PC-9 (cell line): ENCODE results near the gene ARRB1.

ENCODE experiments used
- EZH2 ChIP-seq: fragments of 200-600 bp; sonication (generic); IDR thresholded peaks from 2 replicates; pipeline ENCODE4 v1.8.0; 2017; ENCODE audit warnings: antibody characterized with exemption, low read depth
- TF ChIP-seq, protein P1 (sequence below): fragments of 200-600 bp; sonication (generic); conservative IDR thresholded peaks from 2 replicates; pipeline ENCODE4 v1.6.1; 2017; ENCODE audit warnings: mixed run types, antibody characterized with exemption, mild to moderate bottlenecking, moderate library complexity

DNA sequence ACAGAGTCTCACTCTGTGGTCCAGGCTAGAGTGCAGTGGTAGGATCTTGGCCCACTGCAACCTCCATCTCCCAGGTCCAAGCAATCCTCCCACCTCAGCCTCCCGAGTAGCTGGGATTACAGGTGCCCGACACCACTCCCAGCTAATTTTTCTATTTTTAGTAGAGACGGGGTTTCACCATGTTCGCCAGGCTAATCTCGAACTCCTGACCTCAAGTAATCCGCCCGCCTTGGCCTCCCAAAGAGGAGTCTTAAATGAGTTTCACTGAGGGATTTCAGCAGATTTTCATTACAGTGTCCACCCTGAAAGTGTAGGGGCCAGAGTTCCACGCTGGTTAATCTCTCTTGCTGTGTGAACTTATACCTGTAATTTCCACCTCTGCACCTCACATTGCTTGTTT is 47.4 kb upstream of the ARRB1 start:
- TF ChIP-seq, protein P1, sequence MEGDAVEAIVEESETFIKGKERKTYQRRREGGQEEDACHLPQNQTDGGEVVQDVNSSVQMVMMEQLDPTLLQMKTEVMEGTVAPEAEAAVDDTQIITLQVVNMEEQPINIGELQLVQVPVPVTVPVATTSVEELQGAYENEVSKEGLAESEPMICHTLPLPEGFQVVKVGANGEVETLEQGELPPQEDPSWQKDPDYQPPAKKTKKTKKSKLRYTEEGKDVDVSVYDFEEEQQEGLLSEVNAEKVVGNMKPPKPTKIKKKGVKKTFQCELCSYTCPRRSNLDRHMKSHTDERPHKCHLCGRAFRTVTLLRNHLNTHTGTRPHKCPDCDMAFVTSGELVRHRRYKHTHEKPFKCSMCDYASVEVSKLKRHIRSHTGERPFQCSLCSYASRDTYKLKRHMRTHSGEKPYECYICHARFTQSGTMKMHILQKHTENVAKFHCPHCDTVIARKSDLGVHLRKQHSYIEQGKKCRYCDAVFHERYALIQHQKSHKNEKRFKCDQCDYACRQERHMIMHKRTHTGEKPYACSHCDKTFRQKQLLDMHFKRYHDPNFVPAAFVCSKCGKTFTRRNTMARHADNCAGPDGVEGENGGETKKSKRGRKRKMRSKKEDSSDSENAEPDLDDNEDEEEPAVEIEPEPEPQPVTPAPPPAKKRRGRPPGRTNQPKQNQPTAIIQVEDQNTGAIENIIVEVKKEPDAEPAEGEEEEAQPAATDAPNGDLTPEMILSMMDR, result no peak
- TF ChIP-seq EZH2, result no peak
